Activated CD8-positive, alpha-beta T cell treated with anti-CD3 and anti-CD28 coated beads for 36 hours (primary cell): Measurements from ENCODE around the gene KCNQ5. TPM values are rescaled to one million over a fixed set of nuclear protein-coding genes. Genes with fewer than 3 reads are reported as not detected.

ENCODE experiments used
- ATAC-seq: fragments of 200-7000 bp; cut with Tn5 transposase; one replicate; pipeline ENCODE4 v1.10.0; 2021; ENCODE audit warnings: mild to moderate bottlenecking, moderate library complexity
- CTCF ChIA-PET: fragments of 350-600 bp; sonication (Branson Sonifier 250); formaldehyde crosslinking; loops from one replicate; lab custom pipeline; 2021; ENCODE audit warnings: antibody characterized with exemption; lab: Charles Lee
- POLR2A ChIA-PET: fragments of 350-600 bp; sonication (Branson Sonifier 250); formaldehyde crosslinking; loops from one replicate; lab custom pipeline; 2021; ENCODE audit warnings: antibody characterized with exemption; lab: Charles Lee
- DNase-seq: peaks from one replicate; pipeline ENCODE4 v3.0.0-alpha.2; 2020
- H3K27ac Mint-ChIP-seq: one replicate; pipeline ENCODE4 v1.8.0; 2021; ENCODE audit warnings: mild to moderate bottlenecking, mixed read lengths
- H3K27me3 Mint-ChIP-seq: one replicate; pipeline ENCODE4 v1.8.0; 2021; ENCODE audit warnings: mixed read lengths
- H3K36me3 Mint-ChIP-seq: one replicate; pipeline ENCODE4 v1.8.0; 2021; ENCODE audit warnings: low read depth, mixed read lengths
- H3K4me1 Mint-ChIP-seq: one replicate; pipeline ENCODE4 v1.8.0; 2021; ENCODE audit warnings: low read depth, mixed read lengths
- H3K4me3 Mint-ChIP-seq: one replicate; pipeline ENCODE4 v1.8.0; 2021; ENCODE audit warnings: mild to moderate bottlenecking, moderate library complexity, mixed read lengths
- H3K9me3 Mint-ChIP-seq: one replicate; pipeline ENCODE4 v1.8.0; 2021; ENCODE audit warnings: mixed read lengths
- CTCF ChIP-seq: fragments of 200-600 bp; IDR thresholded peaks from one replicate; pipeline ENCODE4 v1.8.0; 2022; ENCODE audit warnings: antibody characterized with exemption, mild to moderate bottlenecking
- intact Hi-C: fragments of 100-400 bp; cut with micrococcal nuclease; formaldehyde crosslinking; loops from one replicate; pipeline ENCODE4 v1.10.0; 2022
- total RNA-seq, 2 experiments: library from RNA; stranded (reverse); gene quantifications; one replicate each; pipeline ENCODE4 v1.2.3, GENCODE V29; 2021

Gene KCNQ5
- total RNA-seq, 2 experiments from 2014 or later: 14.6 to 14.9 TPM

DNA sequence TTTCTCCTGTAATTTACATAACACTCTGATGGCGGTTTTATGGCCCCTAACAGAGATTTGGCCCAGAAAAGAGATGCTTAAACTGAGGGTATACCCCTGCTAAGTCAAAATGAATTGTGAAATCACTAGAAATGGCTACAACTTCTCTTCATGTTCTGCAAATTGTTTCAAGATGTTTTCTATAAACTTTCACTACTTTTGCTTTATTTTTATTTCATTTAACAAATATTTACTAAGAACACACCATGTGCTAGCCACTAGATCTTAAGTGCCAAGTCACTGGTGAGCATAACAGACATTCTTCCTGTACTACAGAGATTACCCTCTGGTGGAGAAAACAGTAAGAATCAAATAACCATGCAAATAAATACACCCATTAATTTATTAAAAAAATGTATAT is 87.6 kb downstream of the KCNQ5 start:
- DNase-seq (no peak), ATAC-seq (no peak)
- TF ChIP-seq CTCF: no peak
- intact Hi-C loops: no loop called here
- Mint-ChIP-seq H3K27me3 (no peaks in the 10 kb centered on the region), H3K27ac (no peak overlapping the region), H3K36me3 (peaks cover 14% of the 10 kb centered on the region), H3K9me3 (peaks cover 8% of the 10 kb centered on the region), H3K4me1 (no peaks in the 10 kb centered on the region), H3K4me3 (no peak overlapping the region)
- POLR2A ChIA-PET: no interaction called here
- CTCF ChIA-PET: no interaction called here

GRCh38 chr6:72711731-72712130 is 89.9 kb downstream of the KCNQ5 start:
- peaks cover 3% of the 10 kb centered on the region for H3K4me1 Mint-ChIP-seq
- no peak overlapping the region for H3K4me3 Mint-ChIP-seq
- intact Hi-C loops: no loop called here
- H3K27me3 Mint-ChIP-seq: no peaks in the 10 kb centered on the region
- H3K9me3 Mint-ChIP-seq: peaks cover 8% of the 10 kb centered on the region
- no peak for DNase-seq
- TF ChIP-seq CTCF: no peak
- ChIA-PET CTCF (no interaction called here), POLR2A (no interaction called here)
- H3K36me3 Mint-ChIP-seq: peaks cover 14% of the 10 kb centered on the region
- no peak for ATAC-seq
- no peak overlapping the region for H3K27ac Mint-ChIP-seq

DNA sequence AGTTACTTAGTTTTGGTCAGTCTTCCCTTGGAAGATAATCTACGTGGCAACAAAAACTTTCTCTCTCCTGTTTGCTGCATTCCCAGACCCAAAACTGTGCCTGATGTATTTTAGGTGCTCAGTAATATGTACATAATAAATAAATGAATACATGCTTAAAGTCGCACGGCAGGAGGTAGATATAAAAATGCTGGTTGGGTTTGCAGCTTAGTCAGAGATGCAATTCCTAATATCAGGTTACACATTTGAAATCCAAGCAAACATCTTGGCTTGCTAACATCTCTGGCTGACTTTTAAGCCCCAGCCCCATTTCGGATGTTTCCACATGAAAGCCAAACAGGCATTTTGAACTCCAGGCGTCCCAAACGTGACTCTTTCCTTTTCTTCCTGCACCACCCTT is 91.0 kb downstream of the KCNQ5 start:
- Mint-ChIP-seq H3K27ac (no peak overlapping the region), H3K4me1 (peaks cover 7% of the 10 kb centered on the region), H3K27me3 (no peaks in the 10 kb centered on the region), H3K9me3 (peaks cover 8% of the 10 kb centered on the region), H3K36me3 (peaks cover 14% of the 10 kb centered on the region), H3K4me3 (no peak overlapping the region)
- ChIA-PET POLR2A (no interaction called here), CTCF (no interaction called here)
- ATAC-seq (no peak), DNase-seq (no peak)
- no peak for TF ChIP-seq CTCF
- intact Hi-C loops: no loop called here

- peaks cover 4% of the 10 kb centered on the region for H3K9me3 Mint-ChIP-seq
- no peak for ATAC-seq
- POLR2A ChIA-PET: no interaction called here
- no peak for TF ChIP-seq CTCF
- H3K4me3 Mint-ChIP-seq: no peak overlapping the region
- peaks cover 9% of the 10 kb centered on the region for H3K36me3 Mint-ChIP-seq
- DNase-seq: no peak
- CTCF ChIA-PET: no interaction called here
- peaks cover 7% of the 10 kb centered on the region for H3K4me1 Mint-ChIP-seq
- no peaks in the 10 kb centered on the region for H3K27me3 Mint-ChIP-seq
- no peak overlapping the region for H3K27ac Mint-ChIP-seq
- intact Hi-C loops: no loop called here
Observed at GRCh38 chr6:72715119-72715518, 93.3 kb downstream of the KCNQ5 start.

- intact Hi-C loops: no loop called here
- no peak overlapping the region for H3K27ac Mint-ChIP-seq
- H3K36me3 Mint-ChIP-seq: no peaks in the 10 kb centered on the region
Observed at GRCh38 chr6:72716916-72717315, 95.1 kb downstream of the KCNQ5 start.

More at GRCh38 chr6:72716916-72717315, 95.1 kb downstream of the KCNQ5 start:
- no peak overlapping the region for H3K4me3 Mint-ChIP-seq
- peaks cover 7% of the 10 kb centered on the region for H3K4me1 Mint-ChIP-seq
- no peaks in the 10 kb centered on the region for H3K27me3 Mint-ChIP-seq
- no peak for TF ChIP-seq CTCF
- CTCF ChIA-PET: interaction anchor here (1.1 kb wide), 1 partner anchor 100 kb away, joined by 3 read pairs; no protein-coding TSS in a partner anchor
- no peak for DNase-seq
- no peaks in the 10 kb centered on the region for H3K9me3 Mint-ChIP-seq
- no peak for ATAC-seq
- POLR2A ChIA-PET: interaction anchor here (0.6 kb wide), 1 partner anchor 53 kb away, joined by 4 read pairs; no protein-coding TSS in a partner anchor
